Right cardiac atrium (tissue), 5 donors: ENCODE results near the gene LRRC8D. TPM values are rescaled to one million over a fixed set of nuclear protein-coding genes. Genes with fewer than 3 reads are reported as not detected.
A peak's percentile ranks its signal among the peaks of the same experiment; 100 is the strongest.
"Not testable (repeated sequence)": the region's sequence is repeated elsewhere in the genome, so short reads cannot be mapped to it uniquely, and the experiment has no call there.

Source experiments
- ATAC-seq, 2 donors: fragments of 200-7000 bp; cut with Tn5 transposase; one replicate each; pipeline versions ENCODE4 v1.8.0 to v1.9.1; 2020; ENCODE audit warnings: moderate library complexity in 2 of 2, mild to moderate bottlenecking in 1 of 2
- DNase-seq, 3 donors: peaks; one replicate each; pipeline ENCODE4 v3.0.0-alpha.2; 2020
- H3K27ac ChIP-seq: one replicate; pipeline ENCODE4 v1.5.1; 2013; ENCODE audit warnings: mild to moderate bottlenecking, low read length, control low read depth, moderate library complexity
- H3K27me3 ChIP-seq: one replicate; pipeline ENCODE4 v1.6.1; 2013; ENCODE audit not compliant: control insufficient read depth, insufficient read depth
- H3K4me1 ChIP-seq: one replicate; pipeline ENCODE4 v1.6.1; 2013; ENCODE audit warnings: low read length; ENCODE audit not compliant: control insufficient read depth, insufficient read depth
- H3K4me3 ChIP-seq: one replicate; pipeline ENCODE4 v1.5.1; 2013; ENCODE audit warnings: low read length, control low read depth
- H3K9me3 ChIP-seq: one replicate; pipeline ENCODE4 v1.6.1; 2013; ENCODE audit warnings: low read length; ENCODE audit not compliant: control insufficient read depth
- WGBS: extraction: QIAGEN DNeasy Blood & Tissue Kit; methylation state at CpG from one replicate; pipeline ENCODE4 v1.1.7; 2013; 5-methylcytosine and 5-hydroxymethylcytosine counted together
- intact Hi-C, 4 donors: fragments of 100-400 bp; cut with DNase I; formaldehyde crosslinking; loops; one replicate each; pipeline versions ENCODE4 v1.11.0 to v1.14.0; 2022 to 2023
- polyA plus RNA-seq: library from polyadenylated mRNA; stranded (reverse); fragments of 200-250 nt; gene quantifications from one replicate; pipeline ENCODE4 v1.2.3, GENCODE V29; 2013
- total RNA-seq, 4 donors: library from RNA; stranded (reverse); fragmentation: NEBNext Ultra II Directional; extraction: Animal tissue kit (Norgen Biotek cat#: 25700); gene quantifications; one replicate each; pipeline ENCODE4 v1.2.1, GENCODE V29; 2021
- donor health status: healthy with polysubstance abuse.
- donor health status: DM: no; HTN: yes; CAD: no.
- donor health status: DM: no; HTN: no; CAD: no.
- donor health status: DM: no; HTN: yes; CAD: no; lungs with severe emphysema.
- donor health status: DM: yes; HTN: yes; CAD: no.

The LRRC8D gene
- total and polyA plus RNA-seq, 5 donors, result 3.6 to 8.2 (median 7.0) TPM

DNA sequence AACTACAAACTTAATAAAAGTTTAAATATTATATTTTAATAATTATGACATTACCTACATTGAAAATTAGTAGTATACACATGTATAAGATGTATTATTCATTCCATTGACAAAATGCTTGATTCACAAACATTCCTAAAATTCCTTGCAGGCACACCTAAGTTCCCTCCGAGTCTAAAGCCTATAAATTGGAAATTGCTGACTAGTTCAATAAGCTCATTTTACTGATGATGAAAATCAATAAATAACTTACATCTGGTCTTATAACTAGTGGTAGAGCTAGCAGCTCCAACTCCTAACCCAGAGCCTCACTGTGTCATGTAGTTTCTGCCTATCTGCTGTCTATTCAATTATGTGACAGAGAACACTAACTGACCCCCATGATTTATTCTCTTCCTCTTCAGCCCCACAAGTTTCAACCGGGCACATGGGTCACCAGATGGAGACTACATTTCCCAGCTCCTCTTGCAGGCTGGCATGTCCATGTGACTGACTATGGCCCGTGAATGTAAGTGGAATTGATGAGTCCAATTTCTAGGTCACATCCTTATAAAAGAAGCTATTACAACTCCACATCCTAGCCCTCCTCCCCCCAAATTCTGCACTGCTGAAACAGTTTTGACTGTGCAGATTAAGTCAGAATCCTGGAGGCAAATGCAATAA is 29.6 kb upstream of the LRRC8D start:
- H3K4me3 ChIP-seq, result no peak overlapping the region
- no peak overlapping the region for H3K27ac ChIP-seq
- no peaks in the 10 kb centered on the region for H3K27me3 ChIP-seq
- H3K4me1 ChIP-seq, result no peaks in the 10 kb centered on the region
- intact Hi-C loops, result no loop called here
- 69% methylated on average over 3 of the region's 3 CpGs for WGBS
- no peaks in the 10 kb centered on the region for H3K9me3 ChIP-seq
- ATAC-seq (no peak), DNase-seq (no peak)

DNA sequence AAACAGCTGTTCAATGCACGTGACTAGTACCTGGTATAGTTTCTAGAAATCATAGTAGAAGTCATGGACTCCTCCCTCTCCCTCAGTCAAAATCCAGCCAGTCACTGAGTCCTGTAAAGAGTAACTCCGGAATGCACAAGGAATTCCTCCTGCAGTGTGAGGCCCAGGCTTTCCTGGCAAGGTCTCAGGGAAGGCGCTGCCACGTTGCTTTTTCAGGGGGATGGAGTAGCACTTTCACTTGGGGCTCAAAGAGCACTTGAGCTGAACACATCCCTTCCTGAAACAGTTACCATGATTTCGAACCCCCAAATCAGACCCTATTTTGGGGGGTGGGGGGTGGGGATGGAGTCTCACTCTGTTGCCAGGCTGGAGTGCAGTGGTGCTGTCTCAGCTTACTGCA is 26.4 kb upstream of the LRRC8D start:
- WGBS, result 45% methylated on average over 5 of the region's 5 CpGs
- Histone ChIP-seq H3K4me3 (no peak overlapping the region), H3K27me3 (no peaks in the 10 kb centered on the region), H3K27ac (no peak overlapping the region), H3K9me3 (no peaks in the 10 kb centered on the region), H3K4me1 (no peaks in the 10 kb centered on the region)
- ATAC-seq (no peak), DNase-seq (no peak)
- intact Hi-C loops, result no loop called here

DNA sequence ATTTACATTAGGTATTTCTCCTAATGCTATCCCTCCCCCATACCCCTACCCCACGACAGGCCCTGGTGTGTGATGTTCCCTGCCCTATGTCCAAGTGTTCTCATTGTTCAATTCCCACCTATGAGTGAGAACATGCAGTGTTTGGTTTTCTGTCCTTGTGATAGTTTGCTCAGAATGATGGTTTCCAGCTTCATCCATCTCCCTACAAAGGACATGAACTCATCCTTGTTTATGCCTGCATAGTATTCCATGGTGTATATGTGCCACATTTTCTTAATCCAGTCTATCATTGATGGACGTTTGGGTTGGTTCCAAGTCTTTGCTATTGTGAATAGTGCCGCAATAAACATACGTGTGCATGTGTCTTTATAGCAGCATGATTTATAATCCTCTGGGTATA is 25.3 kb upstream of the LRRC8D start:
- DNase-seq, H3K4me3 ChIP-seq, H3K27ac ChIP-seq, H3K4me1 ChIP-seq, H3K27me3 ChIP-seq, H3K9me3 ChIP-seq, ATAC-seq, intact Hi-C loops: not testable (repeated sequence)
- WGBS, result 92% methylated on average over 4 of the region's 4 CpGs

DNA sequence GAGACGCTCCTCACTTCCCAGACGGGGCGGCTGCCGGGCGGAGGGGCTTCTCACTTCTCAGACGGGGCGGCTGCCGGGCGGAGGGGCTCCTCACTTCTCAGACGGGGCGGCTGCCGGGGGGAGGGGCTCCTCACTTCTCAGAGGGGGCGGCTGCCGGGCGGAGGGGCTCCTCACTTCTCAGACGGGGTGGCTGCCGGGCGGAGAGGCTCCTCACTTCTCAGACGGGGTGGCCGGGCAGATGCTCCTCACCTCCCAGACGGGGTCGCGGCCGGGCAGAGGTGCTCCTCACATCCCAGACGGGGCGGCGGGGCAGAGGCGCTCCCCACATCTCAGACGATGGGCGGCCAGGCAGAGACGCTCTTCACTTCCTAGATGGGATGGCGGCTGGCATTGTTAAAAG is 23.0 kb upstream of the LRRC8D start:
- intact Hi-C loops, ATAC-seq, H3K4me1 ChIP-seq, H3K27ac ChIP-seq, H3K9me3 ChIP-seq, H3K27me3 ChIP-seq, H3K4me3 ChIP-seq: not testable (repeated sequence)
- 96% methylated on average over 32 of the region's 32 CpGs for WGBS
- DNase-seq, result peak in 1 of 3 donors; percentile 25

- 71% methylated on average over 4 of the region's 4 CpGs for WGBS
- intact Hi-C loops, result no loop called here
- no peaks in the 10 kb centered on the region for H3K9me3 ChIP-seq
- no peak overlapping the region for H3K27ac ChIP-seq
- no peak for DNase-seq
- no peak overlapping the region for H3K4me3 ChIP-seq
- H3K27me3 ChIP-seq, result no peaks in the 10 kb centered on the region
- ATAC-seq, result no peak
- no peaks in the 10 kb centered on the region for H3K4me1 ChIP-seq
Observed at GRCh38 chr1:89799495-89799894, 21.3 kb upstream of the LRRC8D start.

DNA sequence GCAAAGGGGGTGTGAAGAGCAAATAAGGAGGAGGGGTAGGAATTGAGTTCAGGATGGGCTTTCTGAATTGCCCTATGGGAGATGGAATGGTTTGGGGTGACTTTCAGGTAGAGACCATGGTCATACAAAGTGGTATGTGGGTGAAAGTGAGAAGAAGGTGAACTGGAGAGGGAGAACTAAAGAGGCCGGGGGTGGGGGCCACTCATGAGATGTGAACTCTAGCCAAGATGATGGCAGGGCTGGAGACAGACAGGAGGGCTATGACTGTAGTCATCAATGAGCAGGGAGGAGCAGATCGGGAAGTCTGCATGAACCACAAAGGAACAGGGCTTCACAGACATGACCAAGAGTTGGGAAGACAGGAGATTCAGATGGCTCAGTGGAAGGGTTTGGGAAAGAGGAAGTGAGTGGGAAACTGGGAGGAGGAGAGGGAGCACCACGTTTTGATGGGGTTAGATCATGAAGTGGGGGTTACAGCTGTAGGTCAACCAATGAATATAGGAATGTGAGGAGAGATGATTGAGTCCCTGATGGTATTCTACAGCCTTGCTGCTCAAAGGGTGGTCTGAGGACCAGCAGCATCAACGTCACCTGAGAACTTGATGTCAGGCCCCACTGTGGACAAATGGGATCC is 20.7 kb upstream of the LRRC8D start:
- WGBS, result 76% methylated on average over 4 of the region's 4 CpGs
- Histone ChIP-seq H3K27me3 (no peaks in the 10 kb centered on the region), H3K4me3 (no peak overlapping the region), H3K9me3 (no peaks in the 10 kb centered on the region), H3K27ac (no peak overlapping the region), H3K4me1 (no peaks in the 10 kb centered on the region)
- ATAC-seq (no peak), DNase-seq (no peak)
- intact Hi-C loops, result no loop called here

DNA sequence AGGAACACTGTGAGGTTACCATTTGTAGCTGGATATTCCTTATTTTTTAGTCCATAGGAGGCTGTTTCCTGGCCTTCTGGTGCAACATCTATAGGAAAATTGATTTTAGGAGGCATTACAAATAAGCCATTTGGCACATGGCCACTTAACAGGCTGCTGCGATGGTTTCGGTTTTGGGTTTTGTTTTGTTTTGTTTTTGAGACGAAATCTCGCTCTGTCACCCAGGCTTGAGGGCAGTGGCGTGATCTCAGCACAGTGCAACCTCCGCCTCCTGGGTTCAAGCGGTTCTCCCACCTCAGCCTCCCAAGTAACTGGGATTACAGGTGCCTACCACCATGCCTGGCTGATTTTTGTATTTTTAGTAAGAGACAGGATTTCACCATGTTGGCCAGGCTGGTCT is 20.1 kb upstream of the LRRC8D start:
- Histone ChIP-seq H3K27me3 (no peaks in the 10 kb centered on the region), H3K9me3 (no peaks in the 10 kb centered on the region), H3K27ac (no peak overlapping the region), H3K4me3 (no peak overlapping the region), H3K4me1 (no peaks in the 10 kb centered on the region)
- ATAC-seq, result no peak
- WGBS, result 85% methylated on average over 7 of the region's 7 CpGs
- DNase-seq, result no peak
- intact Hi-C loops, result no loop called here

DNA sequence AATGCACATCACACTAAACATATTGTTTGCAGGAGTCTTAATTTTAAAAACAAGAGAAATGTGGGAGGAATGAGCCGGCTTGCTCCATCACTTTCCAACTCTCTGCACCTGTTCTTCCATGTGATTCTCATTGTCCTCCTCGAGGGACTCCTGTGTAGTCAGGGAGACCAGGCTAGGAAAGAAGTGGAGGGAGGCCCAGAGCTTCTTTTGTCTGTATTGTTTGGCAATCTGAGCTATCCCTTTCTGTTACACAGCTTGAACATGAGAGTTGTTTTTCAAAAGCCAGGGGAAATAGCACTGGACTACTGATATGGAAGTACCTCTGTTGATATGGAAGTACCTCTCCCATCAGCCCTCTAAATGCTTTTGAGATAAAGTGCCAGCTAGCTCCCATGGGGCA is 18.8 kb upstream of the LRRC8D start:
- 67% methylated on average over 2 of the region's 2 CpGs for WGBS

DNA sequence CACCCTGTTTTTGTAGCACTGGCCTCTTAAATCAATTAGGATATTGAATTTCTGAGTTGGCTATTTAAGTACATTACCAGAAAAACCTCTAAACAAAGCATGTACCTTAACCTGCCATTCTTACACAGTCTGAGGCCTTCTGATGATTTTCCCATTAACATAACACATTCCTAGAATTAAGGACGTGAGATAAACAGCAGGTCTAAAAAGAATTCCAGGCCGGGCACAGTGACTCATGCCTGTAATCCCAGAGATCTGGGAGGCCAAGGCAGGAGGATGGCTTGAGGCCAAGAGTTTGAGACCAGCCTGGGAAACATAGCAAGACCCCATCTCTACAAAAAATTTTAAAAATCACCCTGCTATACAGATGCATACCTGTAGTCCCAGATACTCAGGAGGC is 18.0 kb upstream of the LRRC8D start:
- Histone ChIP-seq H3K27me3 (no peaks in the 10 kb centered on the region), H3K9me3 (no peaks in the 10 kb centered on the region), H3K4me3 (no peak overlapping the region), H3K27ac (no peak overlapping the region), H3K4me1 (no peaks in the 10 kb centered on the region)
- DNase-seq (no peak), ATAC-seq (no peak)
- 54% methylated on average over 2 of the region's 2 CpGs for WGBS
- intact Hi-C loops, result no loop called here

More for the DNA sequence above, 18.8 kb upstream of the LRRC8D start:
- Histone ChIP-seq H3K9me3 (no peaks in the 10 kb centered on the region), H3K4me1 (no peaks in the 10 kb centered on the region), H3K27ac (no peak overlapping the region), H3K27me3 (no peaks in the 10 kb centered on the region), H3K4me3 (no peak overlapping the region)
- ATAC-seq (no peak), DNase-seq (no peak)
- intact Hi-C loops, result no loop called here

DNA sequence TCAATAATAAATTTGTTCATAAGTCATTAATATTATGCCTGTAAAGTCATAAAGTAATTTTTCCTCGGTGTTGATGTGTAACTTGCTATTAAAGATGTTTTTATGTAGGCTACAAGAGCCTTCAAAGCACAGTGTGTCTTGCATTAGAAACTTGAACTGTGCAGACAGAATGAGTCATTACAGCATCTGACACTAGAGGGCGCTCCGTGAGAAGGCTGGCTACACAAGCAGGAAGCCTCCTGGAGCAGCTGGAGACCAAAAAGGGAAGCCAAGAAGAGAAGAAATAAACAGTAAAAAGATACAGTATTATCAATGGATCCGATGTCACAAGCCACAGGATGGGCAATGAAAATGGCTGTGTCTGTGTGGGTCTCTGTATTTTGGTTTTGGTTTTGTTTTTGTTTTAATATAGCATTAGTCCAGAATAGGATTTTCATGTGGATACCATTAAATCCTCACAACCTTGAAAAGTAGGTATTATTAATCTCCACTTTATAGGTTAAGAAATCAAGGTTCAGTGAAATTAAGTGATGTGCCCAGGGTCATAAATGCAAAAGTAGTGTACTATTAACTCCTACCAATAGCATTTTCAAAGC is 16.1 kb upstream of the LRRC8D start:
- WGBS, result under 1% methylated on average over 4 of the region's 4 CpGs
- H3K27me3 ChIP-seq, result no peaks in the 10 kb centered on the region
- H3K4me1 ChIP-seq, result no peaks in the 10 kb centered on the region
- no peaks in the 10 kb centered on the region for H3K9me3 ChIP-seq
- H3K27ac ChIP-seq, result no peak overlapping the region
- DNase-seq, result peak; percentile 78 to 90 (median 84)
- ATAC-seq, result peak; percentile 86 to 89
- H3K4me3 ChIP-seq, result no peak overlapping the region
- intact Hi-C loops, result loop anchor here in 3 of 4 donors (2.0 to 5.0 kb wide), 2 partner anchors 182 to 183 kb away; no protein-coding TSS in a partner anchor

- Histone ChIP-seq H3K4me3 (no peak overlapping the region), H3K9me3 (no peaks in the 10 kb centered on the region), H3K27ac (no peak overlapping the region), H3K4me1 (no peaks in the 10 kb centered on the region), H3K27me3 (no peaks in the 10 kb centered on the region)
- 86% methylated on average over 3 of the region's 3 CpGs for WGBS
- DNase-seq (no peak), ATAC-seq (no peak)
- intact Hi-C loops, result loop anchor here in 2 of 4 donors (2.0 to 5.0 kb wide), 2 partner anchors 180 to 181 kb away; no protein-coding TSS in a partner anchor
Observed at GRCh38 chr1:89806616-89807015, 14.2 kb upstream of the LRRC8D start.
